H1 (cell line): Measurements from ENCODE around the gene SKIC3. TPM values are rescaled to one million over a fixed set of nuclear protein-coding genes. Genes with fewer than 3 reads are reported as not detected.

Source experiments
- CTCF ChIA-PET: fragments of 300-600 bp; sonication (Branson Sonifier 250); formaldehyde crosslinking; loops from one replicate; lab custom pipeline; 2021; ENCODE audit not compliant: partially characterized antibody; lab: Charles Lee
- POLR2A ChIA-PET: fragments of 300-600 bp; sonication (Branson Sonifier 250); formaldehyde crosslinking; loops from one replicate; lab custom pipeline; 2021; ENCODE audit warnings: inconsistent platforms; ENCODE audit not compliant: partially characterized antibody; lab: Charles Lee
- DNase-seq, 2 experiments: peaks; one replicate each; pipeline versions ENCODE4 v3.0.0 to v3.0.0-alpha.2; 2010 to 2022; ENCODE audit warnings: low spot score in 2 of 2, low read depth in 1 of 2, mixed read lengths in 1 of 2
- FAIRE-seq: peaks from 2 replicates; lab custom pipeline; 2011; peaks lifted over from hg19 to GRCh38; lab: Jason Lieb, UNC
- H2AFZ ChIP-seq: 2 replicates; pipeline ENCODE4 v1.8.1; 2012; ENCODE audit warnings: low read length, inconsistent platforms
- H2AK5ac ChIP-seq: 2 replicates; pipeline ENCODE4 v1.6.1; 2013; ENCODE audit warnings: low read depth, low read length
- H2BK120ac ChIP-seq: replicated peaks from 2 replicates; pipeline ENCODE3; 2013; ENCODE audit warnings: low read depth, low read length, inconsistent platforms
- H2BK12ac ChIP-seq: 2 replicates; pipeline ENCODE4 v1.6.1; 2013; ENCODE audit warnings: low read depth, low read length
- H2BK15ac ChIP-seq: 2 replicates; pipeline ENCODE4 v1.6.1; 2013; ENCODE audit warnings: low read length
- H2BK20ac ChIP-seq: 2 replicates; pipeline ENCODE4 v1.6.1; 2013; ENCODE audit warnings: low read length
- H2BK5ac ChIP-seq: 2 replicates; pipeline ENCODE4 v1.6.1; 2013; ENCODE audit warnings: low read depth, low read length
- H3K14ac ChIP-seq: 2 replicates; pipeline ENCODE4 v1.6.1; 2013; ENCODE audit warnings: inconsistent platforms; ENCODE audit not compliant: insufficient read length
- H3K18ac ChIP-seq: 2 replicates; pipeline ENCODE4 v1.6.1; 2013; ENCODE audit warnings: low read length; ENCODE audit errors: extremely low read depth
- H3K23ac ChIP-seq: 2 replicates; pipeline ENCODE4 v1.6.1; 2013; ENCODE audit warnings: inconsistent platforms; ENCODE audit not compliant: insufficient read length
- H3K23me2 ChIP-seq: 2 replicates; pipeline ENCODE4 v1.6.1; 2013; ENCODE audit warnings: low read depth, low read length
- H3K27ac ChIP-seq: 2 replicates; pipeline ENCODE4 v1.6.1; 2011; ENCODE audit warnings: low read depth, low read length, inconsistent platforms
- H3K27me3 ChIP-seq, 4 experiments: replicated peaks in 1 of 4; 1 replicate in 1 of 4; 2 replicates in 3 of 4; pipeline versions ENCODE4 v1.6.1 to v1.8.1; 2011 to 2013; ENCODE audit warnings: low read length in 3 of 4, mild to moderate bottlenecking in 3 of 4, inconsistent platforms in 2 of 4, mixed read lengths in 2 of 4, moderate library complexity in 1 of 4; ENCODE audit not compliant: control insufficient read depth in 3 of 4, insufficient read depth in 3 of 4; ENCODE audit errors: extremely low read depth in 1 of 4
- H3K36me3 ChIP-seq, 4 experiments: 2 replicates each; pipeline versions ENCODE4 v1.6.1 to v1.8.1; 2011 to 2013; ENCODE audit warnings: mild to moderate bottlenecking in 4 of 4, low read length in 3 of 4, moderate library complexity in 2 of 4, control low read depth in 1 of 4, inconsistent platforms in 1 of 4; ENCODE audit not compliant: insufficient read depth in 4 of 4, control insufficient read depth in 2 of 4
- H3K4ac ChIP-seq: replicated peaks from 2 replicates; pipeline ENCODE3; 2013; ENCODE audit warnings: low read length, low read depth, mixed read lengths, inconsistent platforms; ENCODE audit not compliant: insufficient read length
- H3K4me1 ChIP-seq, 4 experiments: replicated peaks in 1 of 4; 1 replicate in 1 of 4; 2 replicates in 3 of 4; pipeline versions ENCODE4 v1.6.1 to v1.8.1; 2011 to 2013; ENCODE audit warnings: low read length in 3 of 4, inconsistent platforms in 2 of 4, mixed read lengths in 1 of 4; ENCODE audit not compliant: insufficient read depth in 4 of 4, control insufficient read depth in 3 of 4
- H3K4me2 ChIP-seq, 2 experiments: 2 replicates each; pipeline versions ENCODE4 v1.6.1 to v1.8.1; 2011 to 2013; ENCODE audit warnings: low read depth in 2 of 2, low read length in 2 of 2, control low read depth in 1 of 2, inconsistent platforms in 1 of 2, mild to moderate bottlenecking in 1 of 2; ENCODE audit not compliant: insufficient read depth in 1 of 2
- H3K4me3 ChIP-seq, 4 experiments: fragments of 200-600, 300-600 bp in 1 of 4; sonication (generic), shearing (Covaris generic), sonication (Bioruptor Twin) in 1 of 4; 2 replicates each; pipeline versions ENCODE4 v1.5.1 to v1.8.1; 2011 to 2016; ENCODE audit warnings: low read length in 4 of 4, low read depth in 3 of 4, control low read depth in 2 of 4, inconsistent platforms in 2 of 4, mild to moderate bottlenecking in 2 of 4, mixed read lengths in 1 of 4, moderate library complexity in 1 of 4; ENCODE audit not compliant: insufficient read depth in 2 of 4; ENCODE audit errors: extremely low read depth in 1 of 4
- H3K56ac ChIP-seq: replicated peaks from 2 replicates; pipeline ENCODE3; 2013; ENCODE audit warnings: low read depth, mild to moderate bottlenecking, mixed read lengths, low read length, inconsistent platforms; ENCODE audit not compliant: insufficient read length
- H3K79me1 ChIP-seq: 2 replicates; pipeline ENCODE4 v1.6.1; 2013; ENCODE audit warnings: low read depth, low read length, control low read depth
- H3K79me2 ChIP-seq, 2 experiments: 2 replicates each; pipeline versions ENCODE4 v1.6.1 to v1.8.1; 2012 to 2013; ENCODE audit warnings: low read length in 2 of 2, mild to moderate bottlenecking in 2 of 2, inconsistent platforms in 1 of 2; ENCODE audit not compliant: insufficient read depth in 2 of 2, control insufficient read depth in 1 of 2
- H3K9ac ChIP-seq, 4 experiments: replicated peaks in 1 of 4; 1 replicate in 1 of 4; 2 replicates in 3 of 4; pipeline versions ENCODE4 v1.6.1 to v1.8.1; 2011 to 2013; ENCODE audit warnings: low read depth in 3 of 4, low read length in 3 of 4, control low read depth in 2 of 4, mild to moderate bottlenecking in 2 of 4, moderate library complexity in 2 of 4, inconsistent platforms in 1 of 4; ENCODE audit errors: extremely low read depth in 1 of 4
- H3K9me3 ChIP-seq, 2 experiments: 2 replicates each; pipeline versions ENCODE4 v1.6.1 to v1.8.1; 2012 to 2013; ENCODE audit warnings: mild to moderate bottlenecking in 2 of 2, moderate library complexity in 2 of 2, control low read depth in 1 of 2, inconsistent platforms in 1 of 2, low read depth in 1 of 2, low read length in 1 of 2, mixed read lengths in 1 of 2; ENCODE audit not compliant: insufficient read depth in 2 of 2
- H4K20me1 ChIP-seq, 2 experiments: replicated peaks in 1 of 2; 2 replicates each; pipeline versions ENCODE3 to v1.8.1; 2011 to 2013; ENCODE audit warnings: inconsistent platforms in 2 of 2, low read length in 2 of 2, mild to moderate bottlenecking in 1 of 2; ENCODE audit not compliant: insufficient read depth in 2 of 2, control insufficient read depth in 1 of 2
- H4K5ac ChIP-seq: 2 replicates; pipeline ENCODE4 v1.6.1; 2013; ENCODE audit warnings: low read length, low read depth, mixed read lengths, inconsistent platforms; ENCODE audit not compliant: insufficient read length
- H4K8ac ChIP-seq: 2 replicates; pipeline ENCODE4 v1.8.0; 2013; ENCODE audit warnings: mild to moderate bottlenecking, moderate library complexity, low read length, inconsistent platforms; ENCODE audit not compliant: insufficient read depth; ENCODE audit errors: extremely low read depth
- H4K91ac ChIP-seq: replicated peaks from 2 replicates; pipeline ENCODE3; 2013; ENCODE audit warnings: low read length, mixed read lengths, inconsistent platforms; ENCODE audit not compliant: insufficient read length
- ATF2 ChIP-seq: IDR thresholded peaks from 2 replicates; pipeline ENCODE4 v1.6.1; 2012; ENCODE audit warnings: low read length, inconsistent platforms
- EGR1 ChIP-seq: IDR thresholded peaks from 2 replicates; pipeline ENCODE4 v1.6.1; 2011; ENCODE audit warnings: low read depth, low read length, borderline replicate concordance
- KDM1A ChIP-seq: fragments of 200-600, 300-600 bp; sonication (generic); IDR thresholded peaks from 2 replicates; pipeline ENCODE4 v1.7.1; 2016; ENCODE audit warnings: mild to moderate bottlenecking, low read length, borderline replicate concordance
- NANOG ChIP-seq: IDR thresholded peaks from 2 replicates; pipeline ENCODE4 v1.6.1; 2011; ENCODE audit warnings: low read length, low read depth, mild to moderate bottlenecking, inconsistent platforms; ENCODE audit not compliant: insufficient read depth, poor library complexity, severe bottlenecking
- PHF8 ChIP-seq: fragments of 200-600 bp; sonication (generic); conservative IDR thresholded peaks from 2 replicates; pipeline ENCODE4 v1.7.1; 2012; ENCODE audit warnings: low read depth, mild to moderate bottlenecking, inconsistent platforms, low read length, moderate library complexity
- POLR2AphosphoS5 ChIP-seq: IDR thresholded peaks from 2 replicates; pipeline ENCODE4 v1.6.1; 2011; ENCODE audit warnings: low read depth, low read length
- POU5F1 ChIP-seq: IDR thresholded peaks from 2 replicates; pipeline ENCODE4 v1.6.1; 2011; ENCODE audit warnings: low read depth, mild to moderate bottlenecking, low read length, moderate library complexity
- SAP30 ChIP-seq: fragments of 300-600 bp; sonication (generic); IDR thresholded peaks from 2 replicates; pipeline ENCODE4 v1.7.1; 2012; ENCODE audit warnings: low read length, moderate library complexity, mild to moderate bottlenecking, inconsistent platforms; ENCODE audit not compliant: insufficient read depth, insufficient replicate concordance
- SIRT6 ChIP-seq: IDR thresholded peaks from one replicate; pipeline ENCODE4 v1.7.1; 2012; ENCODE audit warnings: low read length, inconsistent platforms
- SP2 ChIP-seq: IDR thresholded peaks from 2 replicates; pipeline ENCODE4 v1.6.1; 2012; ENCODE audit warnings: mild to moderate bottlenecking, low read length, inconsistent platforms
- SP4 ChIP-seq: IDR thresholded peaks from 2 replicates; pipeline ENCODE4 v1.6.1; 2012; ENCODE audit warnings: low read length, inconsistent platforms
- SUZ12 ChIP-seq: fragments of 200-600 bp; sonication (generic); IDR thresholded peaks from 2 replicates; pipeline ENCODE4 v1.6.1; 2012; ENCODE audit warnings: mild to moderate bottlenecking, inconsistent platforms, low read length, moderate library complexity, mixed read lengths
- WGBS, 2 experiments: shearing (Covaris generic) in 1 of 2; methylation state at CpG; one replicate each; pipeline versions ENCODE4 v1.1.6 to v1.1.7; 2013 to 2015; ENCODE audit warnings: low lambda C conversion rate in 2 of 2, mixed read lengths in 2 of 2, inconsistent platforms in 1 of 2, low coverage in 1 of 2, missing lambda C conversion rate in 1 of 2; ENCODE audit not compliant: insufficient replicate concordance in 2 of 2, insufficient coverage in 1 of 2, insufficient read length in 1 of 2; ENCODE audit errors: extremely low coverage in 1 of 2, missing lambda C conversion rate in 1 of 2; 5-methylcytosine and 5-hydroxymethylcytosine counted together
- polyA plus RNA-seq, 7 experiments: library from polyadenylated mRNA; depleted of rRNA in 3 of 7; stranded (reverse) in 5 of 7; unstranded in 2 of 7; fragments of >200 nt in 5 of 7; fragments of 200-250 nt in 2 of 7; gene quantifications; 1 replicate in 5 of 7; 2 replicates in 1 of 7; 4 replicates in 1 of 7; pipeline versions ENCODE4 v1.2.1 to v1.2.3, GENCODE V29; 2011 to 2013; ENCODE audit warnings: missing spikeins in 2 of 7, mixed read lengths in 2 of 7
- total RNA-seq: library from RNA; stranded (reverse); fragmentation: NEBNext Ultra II Directional; extraction: Animal tissue kit (Norgen Biotek cat#: 25700); gene quantifications from 2 replicates; pipeline ENCODE4 v1.2.1, GENCODE V29; 2021
- TF ChIP-seq, protein P1 (sequence below): IDR thresholded peaks from 2 replicates; pipeline ENCODE4 v1.6.1; 2012; ENCODE audit warnings: inconsistent platforms

The SKIC3 gene
- total and polyA plus RNA-seq, 2 of the 8 experiments (the other 6 are each of a cell fraction or from before 2014, with no cell fraction given) = 13.7 to 53.7 TPM

- CTCF ChIA-PET = no interaction called here
- no peak overlapping the region for H3K27ac ChIP-seq
- no peak overlapping the region for H3K9ac ChIP-seq
- FAIRE-seq (no peak), DNase-seq (no peak)
- H4K20me1 ChIP-seq = no peaks in the 10 kb centered on the region
- H3K23ac ChIP-seq = no peak overlapping the region
- no peak overlapping the region for H3K4me2 ChIP-seq
- no peak overlapping the region for H2BK15ac ChIP-seq
- H3K27me3 ChIP-seq = no peaks in the 10 kb centered on the region
- no peak overlapping the region for H2BK120ac ChIP-seq
- no peak overlapping the region for H4K91ac ChIP-seq
- WGBS, 2 experiments = 87% methylated on average over 2 of the region's 2 CpGs; no CpG with 5 or more reads in 1 of the 2 experiments
- no peak overlapping the region for H4K5ac ChIP-seq
- no peak overlapping the region for H2BK5ac ChIP-seq
- peaks cover 7 to 50% (median 20%) of the 10 kb centered on the region in 4 experiments for H3K36me3 ChIP-seq
- no peaks in the 10 kb centered on the region for H3K79me1 ChIP-seq
- H3K14ac ChIP-seq = no peak overlapping the region
- no peak overlapping the region for H3K18ac ChIP-seq
- H4K8ac ChIP-seq = no peak overlapping the region
- H3K79me2 ChIP-seq = no peaks in the 10 kb centered on the region
- H3K4me1 ChIP-seq = no peaks in the 10 kb centered on the region
- H3K9me3 ChIP-seq = no peaks in the 10 kb centered on the region
- H2AK5ac ChIP-seq = no peak overlapping the region
- H2BK20ac ChIP-seq = no peak overlapping the region
- no peak overlapping the region for H3K56ac ChIP-seq
- no peak overlapping the region for H3K4ac ChIP-seq
- POLR2A ChIA-PET = no interaction called here
- no peak overlapping the region for H2AFZ ChIP-seq
- H3K23me2 ChIP-seq = no peaks in the 10 kb centered on the region; the same call in 1 of the 2 replicates
- H3K4me3 ChIP-seq = no peak overlapping the region
- no peak overlapping the region for H2BK12ac ChIP-seq
- no peak for TF ChIP-seq SP4
- TF ChIP-seq ATF2 = no peak
- no peak for TF ChIP-seq PHF8
- TF ChIP-seq NANOG = no peak
- TF ChIP-seq POU5F1 = no peak
- no peak for TF ChIP-seq EGR1
- no peak for TF ChIP-seq KDM1A
- no peak for TF ChIP-seq SAP30
- no peak for TF ChIP-seq SUZ12
- no peak for TF ChIP-seq SIRT6
- TF ChIP-seq, protein P1, sequence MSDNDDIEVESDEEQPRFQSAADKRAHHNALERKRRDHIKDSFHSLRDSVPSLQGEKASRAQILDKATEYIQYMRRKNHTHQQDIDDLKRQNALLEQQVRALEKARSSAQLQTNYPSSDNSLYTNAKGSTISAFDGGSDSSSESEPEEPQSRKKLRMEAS = no peak
- no peak for TF ChIP-seq SP2
- TF ChIP-seq POLR2AphosphoS5 = no peak
These were observed 27.9 kb downstream of the SKIC3 start for GRCh38 chr5:95526871-95527270.
